GM13977 (cell line): ENCODE results near the gene PDYN.
A peak's percentile ranks its signal among the peaks of the same experiment; 100 is the strongest.

ENCODE experiments used
- DNase-seq: peaks from one replicate; pipeline ENCODE4 v3.0.0; 2012; ENCODE audit warnings: low spot score
- in situ Hi-C: fragments of 300-500 bp; cut with MboI; formaldehyde crosslinking; loops from one replicate; pipeline ENCODE4 v1.12.0; 2022; ENCODE audit warnings: low sequenced_read_pairs, low pct_unique_long_range_greater_than_20kb, mixed read lengths, inconsistent platforms; ENCODE audit not compliant: unreplicated experiment
- TF ChIP-seq, protein P1 (sequence below): IDR thresholded peaks from 2 replicates; pipeline ENCODE4 v1.5.1; 2012; ENCODE audit warnings: mild to moderate bottlenecking, control low read depth; ENCODE audit not compliant: insufficient read depth; ENCODE audit errors: extremely low read depth, missing control alignments

The PDYN gene

DNA sequence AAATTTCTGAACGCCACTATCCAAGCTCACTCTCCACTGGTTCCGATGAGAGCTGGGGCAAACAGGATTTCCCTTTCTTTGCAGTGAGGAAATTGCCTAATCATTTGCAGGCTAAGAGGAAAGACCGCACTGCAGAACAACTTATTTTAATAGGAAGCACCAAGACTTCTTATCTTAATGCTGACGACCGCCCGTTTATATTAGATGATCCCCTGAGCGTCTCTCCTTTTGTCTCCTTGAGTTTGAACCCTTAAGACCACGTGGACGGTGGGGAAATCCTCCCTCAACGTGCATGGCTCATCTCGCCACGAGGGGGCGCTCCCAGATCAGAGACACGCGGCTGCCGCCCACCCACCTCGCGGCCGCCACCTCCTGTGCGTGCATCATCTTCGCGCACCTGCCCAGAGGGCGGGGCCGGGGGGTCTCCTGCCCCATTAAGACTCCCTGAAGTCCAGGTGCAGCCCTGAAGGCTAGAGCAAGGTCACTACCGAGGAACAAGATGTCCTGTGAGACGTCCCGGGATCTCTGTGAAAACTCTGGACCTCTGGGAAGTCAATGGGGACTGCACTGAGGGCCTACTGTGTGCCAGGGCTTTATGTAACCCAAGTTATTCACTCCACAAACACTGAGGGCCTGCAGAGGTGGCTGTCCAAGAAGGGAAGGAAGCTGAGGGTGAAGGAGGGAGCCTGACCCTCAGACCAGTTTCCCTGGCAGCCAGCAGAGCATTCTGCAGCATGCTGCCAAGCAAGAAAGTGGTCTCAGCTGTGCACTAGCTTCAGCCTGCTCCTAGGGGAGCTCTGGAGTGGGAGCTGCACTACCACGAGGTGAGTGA lies 28.1 kb downstream of the PDYN start:
- DNase-seq: peak; percentile 83
- TF ChIP-seq, protein P1, sequence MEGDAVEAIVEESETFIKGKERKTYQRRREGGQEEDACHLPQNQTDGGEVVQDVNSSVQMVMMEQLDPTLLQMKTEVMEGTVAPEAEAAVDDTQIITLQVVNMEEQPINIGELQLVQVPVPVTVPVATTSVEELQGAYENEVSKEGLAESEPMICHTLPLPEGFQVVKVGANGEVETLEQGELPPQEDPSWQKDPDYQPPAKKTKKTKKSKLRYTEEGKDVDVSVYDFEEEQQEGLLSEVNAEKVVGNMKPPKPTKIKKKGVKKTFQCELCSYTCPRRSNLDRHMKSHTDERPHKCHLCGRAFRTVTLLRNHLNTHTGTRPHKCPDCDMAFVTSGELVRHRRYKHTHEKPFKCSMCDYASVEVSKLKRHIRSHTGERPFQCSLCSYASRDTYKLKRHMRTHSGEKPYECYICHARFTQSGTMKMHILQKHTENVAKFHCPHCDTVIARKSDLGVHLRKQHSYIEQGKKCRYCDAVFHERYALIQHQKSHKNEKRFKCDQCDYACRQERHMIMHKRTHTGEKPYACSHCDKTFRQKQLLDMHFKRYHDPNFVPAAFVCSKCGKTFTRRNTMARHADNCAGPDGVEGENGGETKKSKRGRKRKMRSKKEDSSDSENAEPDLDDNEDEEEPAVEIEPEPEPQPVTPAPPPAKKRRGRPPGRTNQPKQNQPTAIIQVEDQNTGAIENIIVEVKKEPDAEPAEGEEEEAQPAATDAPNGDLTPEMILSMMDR: peak; percentile 95
- in situ Hi-C loops: loop anchor here (10.0 kb wide), 1 partner anchor 209 kb away; no protein-coding TSS in a partner anchor

DNA sequence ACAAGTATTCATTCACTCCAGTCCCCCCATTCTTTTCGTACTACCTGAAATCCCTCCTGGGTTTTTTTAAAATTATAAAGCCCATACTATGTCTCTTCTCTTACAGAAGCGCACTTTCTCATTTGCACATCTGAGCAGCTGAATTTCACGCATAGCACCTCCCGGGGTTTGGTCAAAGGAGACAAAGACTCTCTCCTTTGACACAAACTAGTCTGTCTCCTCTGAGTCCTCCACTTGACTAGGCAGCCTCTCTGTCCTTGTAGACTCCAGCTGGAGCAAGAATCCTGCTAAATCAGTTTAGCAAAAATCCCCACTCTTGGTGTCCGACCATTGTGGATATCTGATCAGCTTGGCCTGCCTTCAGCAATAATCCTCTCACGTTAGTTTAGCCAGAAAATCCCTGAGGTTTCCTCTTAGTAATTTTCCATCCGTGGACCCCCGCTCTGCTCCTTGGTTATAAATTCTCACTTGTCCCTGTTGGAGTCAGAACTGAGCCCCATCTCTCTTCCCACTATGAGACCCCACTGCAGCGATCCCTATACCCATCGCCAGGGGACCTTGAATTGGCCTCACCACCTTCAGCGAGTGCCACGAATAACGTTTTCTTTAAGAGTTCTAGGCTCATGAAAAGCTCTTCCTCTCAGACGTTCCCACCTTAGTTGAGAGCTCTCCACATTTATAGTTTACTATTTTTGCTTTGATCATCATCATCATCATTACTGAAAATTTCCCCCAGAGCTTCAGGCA lies 29.0 kb downstream of the PDYN start:
- TF ChIP-seq, protein P1: no peak
- DNase-seq: no peak
- in situ Hi-C loops: loop anchor here (10.0 kb wide), 1 partner anchor 210 kb away; no protein-coding TSS in a partner anchor

DNA sequence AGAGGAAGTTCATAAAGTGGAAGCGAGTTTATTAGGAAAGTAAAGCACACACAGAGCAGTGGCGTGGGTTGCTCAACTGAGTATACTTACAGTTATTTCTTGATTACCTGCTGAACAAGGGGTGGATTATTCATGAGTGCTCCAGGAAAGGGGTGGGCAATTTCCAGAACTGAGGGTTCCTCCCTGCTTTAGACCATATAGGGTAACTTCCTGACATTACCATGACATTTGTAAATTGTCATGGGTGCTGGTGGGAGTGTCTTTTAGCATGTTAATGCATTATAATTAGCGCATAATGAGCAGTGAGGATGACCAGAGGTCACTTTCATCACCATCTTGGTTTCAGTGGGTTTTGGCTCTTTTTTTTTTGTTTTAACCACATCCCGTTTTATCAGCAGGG lies 29.8 kb downstream of the PDYN start:
- in situ Hi-C loops: loop anchor here (10.0 kb wide), 1 partner anchor 211 kb away; no protein-coding TSS in a partner anchor
- DNase-seq: no peak
- TF ChIP-seq, protein P1: no peak

DNA sequence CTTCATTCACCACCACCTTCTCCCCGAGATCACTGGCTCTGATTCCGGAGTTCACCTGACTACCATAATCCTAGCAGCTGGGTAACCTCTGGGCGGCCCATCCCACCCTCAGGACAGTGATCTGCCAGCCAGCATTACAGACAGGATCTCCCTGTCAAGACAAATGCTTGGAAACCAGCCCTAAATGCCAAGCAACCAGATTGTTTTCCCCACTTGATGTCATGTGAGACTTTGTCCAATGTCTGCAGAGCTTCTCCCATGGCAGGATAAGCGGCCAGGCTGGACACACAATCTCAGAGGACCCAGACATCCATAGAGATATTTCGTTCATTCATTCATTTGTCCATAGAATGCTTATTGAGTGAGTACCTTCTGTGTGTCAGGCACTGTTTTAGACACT lies 32.5 kb downstream of the PDYN start:
- DNase-seq: no peak
- TF ChIP-seq, protein P1: no peak
- in situ Hi-C loops: loop anchor here (10.0 kb wide), 1 partner anchor 213 kb away; no protein-coding TSS in a partner anchor

DNA sequence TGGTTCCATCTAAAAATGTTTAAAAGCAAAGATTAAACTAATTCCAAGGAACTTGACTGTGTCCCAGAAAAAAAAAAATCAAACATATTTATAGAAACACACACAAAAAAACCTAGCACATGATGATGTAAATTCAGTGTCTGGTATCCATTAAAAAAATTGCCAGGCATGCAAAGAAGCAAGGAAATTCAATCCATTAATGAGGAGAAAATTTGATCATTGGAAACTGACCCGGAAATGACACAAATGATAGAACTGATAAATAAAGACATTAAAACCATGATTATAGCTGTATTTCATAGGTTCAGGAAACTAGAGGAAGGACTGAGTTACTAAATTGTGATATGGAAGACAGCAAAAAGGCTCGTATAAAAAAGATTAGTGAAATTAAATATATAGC lies 34.7 kb downstream of the PDYN start:
- in situ Hi-C loops: no loop called here
- TF ChIP-seq, protein P1: no peak
- no peak for DNase-seq

DNA sequence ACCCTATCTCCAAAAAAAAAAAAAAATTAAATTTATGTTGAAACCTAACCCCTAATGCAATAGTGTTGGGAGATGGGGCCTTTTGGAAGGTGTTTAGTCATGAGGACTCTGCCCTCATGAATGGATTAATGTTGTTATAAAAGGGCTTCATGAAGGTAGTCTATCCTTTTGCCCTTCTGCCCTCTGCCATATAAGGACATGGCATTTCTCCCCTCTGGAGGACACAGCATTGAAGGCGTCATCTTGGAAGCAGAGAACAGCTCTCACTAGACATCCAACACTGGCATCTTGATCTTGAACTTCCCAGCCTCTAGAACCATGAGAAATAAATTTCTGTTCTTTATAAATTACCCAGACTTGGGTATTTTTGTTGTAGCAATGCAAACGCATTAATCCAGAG lies 35.4 kb downstream of the PDYN start:
- TF ChIP-seq, protein P1: no peak
- DNase-seq: no peak
- in situ Hi-C loops: no loop called here
